Astrocyte of the cerebellum (primary cell): ENCODE data around the gene POU6F2.
A peak's percentile ranks its signal among the peaks of the same experiment; 100 is the strongest.
"Not testable (repeated sequence)": the region's sequence is repeated elsewhere in the genome, so short reads cannot be mapped to it uniquely, and the experiment has no call there.

ENCODE experiments used
- DNase-seq: peaks from one replicate; pipeline ENCODE4 v3.0.0-alpha.2; 2011; ENCODE audit warnings: low read depth
- H3K4me3 ChIP-seq: 2 replicates; pipeline ENCODE4 v1.5.1; 2011; ENCODE audit warnings: mild to moderate bottlenecking, low read depth, low read length, moderate library complexity
- in situ Hi-C: cut with HindIII; loops from 2 replicates; pipeline ENCODE4 v1.10.0; 2017; ENCODE audit warnings: low sequenced_read_pairs
- TF ChIP-seq, protein P1 (sequence below): IDR thresholded peaks from 2 replicates; pipeline ENCODE4 v1.5.1; 2012; ENCODE audit warnings: low read length, low read depth, moderate library complexity, mild to moderate bottlenecking; ENCODE audit errors: missing control alignments

Gene POU6F2

GRCh38 chr7:38975944-38976392 is 1.7 kb upstream of the POU6F2 start:
- peak overlapping the region; percentile 29 for H3K4me3 ChIP-seq
- no peak for DNase-seq

DNA sequence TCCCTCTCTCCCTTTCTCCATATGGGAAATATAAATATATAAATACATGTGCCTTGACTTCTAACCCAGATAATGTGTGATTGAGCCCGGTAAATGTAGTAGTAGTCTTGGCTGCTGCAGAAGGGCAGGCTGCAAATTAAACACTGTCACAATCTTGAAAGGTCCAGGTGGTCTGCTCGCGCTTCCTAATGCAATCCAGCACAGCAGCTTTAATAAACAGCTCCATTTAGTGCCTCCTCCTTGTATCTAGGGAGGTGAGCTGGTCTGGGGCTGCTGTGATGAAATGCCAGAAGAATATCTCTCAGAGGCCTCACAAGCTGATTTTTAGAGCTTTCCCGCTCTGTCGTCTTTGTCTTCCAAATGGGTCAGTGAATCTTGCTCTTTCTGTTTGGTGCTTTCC is 782 bp downstream of the POU6F2 start:
- DNase-seq = no peak
- in situ Hi-C loops = no loop called here
- TF ChIP-seq, protein P1, sequence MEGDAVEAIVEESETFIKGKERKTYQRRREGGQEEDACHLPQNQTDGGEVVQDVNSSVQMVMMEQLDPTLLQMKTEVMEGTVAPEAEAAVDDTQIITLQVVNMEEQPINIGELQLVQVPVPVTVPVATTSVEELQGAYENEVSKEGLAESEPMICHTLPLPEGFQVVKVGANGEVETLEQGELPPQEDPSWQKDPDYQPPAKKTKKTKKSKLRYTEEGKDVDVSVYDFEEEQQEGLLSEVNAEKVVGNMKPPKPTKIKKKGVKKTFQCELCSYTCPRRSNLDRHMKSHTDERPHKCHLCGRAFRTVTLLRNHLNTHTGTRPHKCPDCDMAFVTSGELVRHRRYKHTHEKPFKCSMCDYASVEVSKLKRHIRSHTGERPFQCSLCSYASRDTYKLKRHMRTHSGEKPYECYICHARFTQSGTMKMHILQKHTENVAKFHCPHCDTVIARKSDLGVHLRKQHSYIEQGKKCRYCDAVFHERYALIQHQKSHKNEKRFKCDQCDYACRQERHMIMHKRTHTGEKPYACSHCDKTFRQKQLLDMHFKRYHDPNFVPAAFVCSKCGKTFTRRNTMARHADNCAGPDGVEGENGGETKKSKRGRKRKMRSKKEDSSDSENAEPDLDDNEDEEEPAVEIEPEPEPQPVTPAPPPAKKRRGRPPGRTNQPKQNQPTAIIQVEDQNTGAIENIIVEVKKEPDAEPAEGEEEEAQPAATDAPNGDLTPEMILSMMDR = no peak
- H3K4me3 ChIP-seq = no peak overlapping the region

More at GRCh38 chr7:38975944-38976392, 1.7 kb upstream of the POU6F2 start:
- in situ Hi-C loops = no loop called here
- TF ChIP-seq, protein P1 = no peak

DNA sequence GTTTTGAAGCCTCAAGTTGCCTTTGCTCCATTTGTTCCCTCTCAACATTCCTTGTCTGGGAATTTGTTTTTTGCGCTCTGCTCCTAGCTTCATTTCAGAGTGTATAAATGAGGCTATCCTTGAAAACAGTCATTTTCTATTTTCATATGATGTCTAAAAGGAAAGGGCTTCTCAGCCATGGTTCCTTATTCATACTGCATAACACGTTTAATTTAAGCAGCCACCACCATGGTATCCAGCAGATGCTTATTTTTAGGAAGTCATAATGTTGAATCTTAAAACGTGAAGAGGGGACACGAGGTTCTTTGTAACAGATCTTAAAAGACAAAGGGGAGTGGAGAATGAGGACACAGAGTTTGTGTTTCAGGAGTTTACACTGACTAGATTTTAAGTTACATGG is 14.5 kb downstream of the POU6F2 start:
- H3K4me3 ChIP-seq = no peak overlapping the region
- DNase-seq = no peak
- TF ChIP-seq, protein P1 = no peak
- in situ Hi-C loops = no loop called here

DNA sequence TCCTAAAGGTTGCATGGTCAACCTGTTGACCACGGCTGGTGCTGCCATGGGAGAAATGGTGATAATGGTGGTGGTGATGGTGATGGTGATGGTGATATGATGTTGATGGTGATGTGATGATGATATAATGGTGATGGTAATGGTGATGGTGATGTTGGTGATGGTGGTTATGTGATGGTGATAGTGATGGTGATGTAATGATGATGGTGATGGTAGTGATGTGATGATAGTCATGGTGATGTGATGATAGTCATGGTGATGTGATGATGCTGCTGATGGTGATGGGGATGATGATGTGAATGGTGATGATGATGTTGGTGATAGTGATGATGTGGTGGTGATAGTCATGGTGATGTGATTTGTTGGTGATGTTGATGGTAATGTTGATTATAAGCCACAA is 23.9 kb downstream of the POU6F2 start:
- TF ChIP-seq, protein P1 = no peak
- in situ Hi-C loops = no loop called here
- no peak overlapping the region for H3K4me3 ChIP-seq
- DNase-seq = no peak

- in situ Hi-C loops = no loop called here
- H3K4me3 ChIP-seq = no peak overlapping the region
- TF ChIP-seq, protein P1 = no peak
- no peak for DNase-seq
These were observed 25.0 kb downstream of the POU6F2 start for GRCh38 chr7:39002755-39003154.

GRCh38 chr7:39005036-39005435 is 27.3 kb downstream of the POU6F2 start:
- in situ Hi-C loops = no loop called here
- no peak for DNase-seq
- H3K4me3 ChIP-seq = no peak overlapping the region
- TF ChIP-seq, protein P1 = no peak

DNA sequence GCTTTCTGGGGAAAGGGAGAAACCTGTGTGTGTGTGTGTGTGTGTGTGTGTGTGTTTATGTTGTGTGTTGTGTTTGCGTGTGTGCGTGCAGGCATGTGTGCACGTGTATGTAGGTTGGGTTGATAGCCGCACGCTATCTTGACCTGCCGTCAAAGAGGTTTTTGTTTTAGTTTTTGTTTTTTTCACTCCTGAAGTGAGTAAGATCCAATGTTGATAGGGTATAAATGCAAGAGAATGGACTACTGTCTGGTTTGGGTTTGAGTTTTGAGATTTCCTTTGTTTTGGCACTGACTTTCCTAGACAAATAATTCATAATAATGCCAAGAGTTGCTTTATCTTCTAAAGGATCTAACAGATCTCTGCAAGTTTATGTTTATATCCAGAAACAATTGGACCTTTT is 27.8 kb downstream of the POU6F2 start:
- no peak for DNase-seq
- TF ChIP-seq, protein P1 = no peak
- in situ Hi-C loops = no loop called here
- no peak overlapping the region for H3K4me3 ChIP-seq

DNA sequence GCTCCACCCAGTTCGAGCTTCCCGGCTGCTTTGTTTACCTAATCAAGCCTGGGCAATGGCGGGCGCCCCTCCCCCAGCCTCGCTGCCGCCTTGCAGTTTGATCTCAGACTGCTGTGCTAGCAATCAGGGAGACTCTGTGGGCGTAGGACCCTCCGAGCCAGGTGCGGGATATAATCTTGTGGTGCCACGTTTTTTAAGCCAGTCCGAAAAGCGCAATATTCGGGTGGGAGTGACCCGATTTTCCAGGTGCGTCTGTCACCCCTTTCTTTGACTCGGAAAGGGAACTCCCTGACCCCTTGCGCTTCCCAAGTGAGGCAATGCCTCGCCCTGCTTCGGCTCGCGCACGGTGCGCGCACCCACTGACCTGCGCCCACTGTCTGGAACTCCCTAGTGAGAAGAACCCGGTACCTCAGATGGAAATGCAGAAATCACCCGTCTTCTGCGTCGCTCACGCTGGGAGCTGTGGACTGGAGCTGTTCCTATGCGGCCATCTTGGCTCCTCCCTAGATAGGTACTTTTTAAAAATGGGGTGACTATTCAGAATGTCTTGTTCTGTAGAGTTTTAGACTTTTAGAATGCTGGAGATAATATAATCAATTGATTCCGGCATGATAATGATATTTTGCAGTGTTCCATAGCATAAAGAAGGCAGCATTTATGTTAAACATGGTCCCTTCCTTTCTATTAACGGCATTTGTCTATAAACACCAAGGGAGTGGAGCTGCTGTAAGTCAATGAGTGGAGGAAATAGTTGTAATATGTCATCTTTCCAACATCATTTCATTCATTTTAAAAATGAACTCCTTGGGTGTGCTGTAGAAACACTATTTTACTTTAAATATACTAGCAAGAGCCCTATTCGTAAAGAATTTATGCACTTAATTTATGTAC is 35.6 kb downstream of the POU6F2 start:
- DNase-seq = not testable (repeated sequence)

More for the DNA sequence above, 35.6 kb downstream of the POU6F2 start:
- in situ Hi-C loops, H3K4me3 ChIP-seq: not testable (repeated sequence)
